Kidney epithelial cell (primary cell): ENCODE data around the gene ARL6. TPM values are rescaled to one million over a fixed set of nuclear protein-coding genes. Genes with fewer than 3 reads are reported as not detected.

Source experiments
- DNase-seq: peaks from one replicate; pipeline ENCODE4 v3.0.0-alpha.2; 2010; ENCODE audit warnings: low read depth
- H3K27me3 ChIP-seq: 2 replicates; pipeline ENCODE4 v1.6.0; 2011; ENCODE audit warnings: low read length; ENCODE audit not compliant: control insufficient read depth, insufficient read depth
- H3K36me3 ChIP-seq: 2 replicates; pipeline ENCODE4 v1.5.1; 2011; ENCODE audit warnings: low read length; ENCODE audit not compliant: control insufficient read depth, insufficient read depth
- H3K4me3 ChIP-seq: 2 replicates; pipeline ENCODE4 v1.5.1; 2011; ENCODE audit warnings: low read depth, mild to moderate bottlenecking, control low read depth, low read length
- CTCF ChIP-seq: IDR thresholded peaks from 2 replicates; pipeline ENCODE4 v1.5.1; 2011; ENCODE audit warnings: mild to moderate bottlenecking, moderate library complexity, low read length, control low read depth, inconsistent platforms; ENCODE audit not compliant: insufficient read depth, poor library complexity, severe bottlenecking
- total RNA-seq: library from RNA; depleted of rRNA; stranded (reverse); fragments of >200 nt; gene quantifications from 2 replicates; pipeline ENCODE4 v1.2.3, GENCODE V29; 2015

The ARL6 gene
- total RNA-seq, 1 donor from 2014 or later, result 13.0 TPM

- no peaks in the 10 kb centered on the region for H3K36me3 ChIP-seq
- TF ChIP-seq CTCF, result no peak
- no peaks in the 10 kb centered on the region for H3K27me3 ChIP-seq
- no peak for DNase-seq
- H3K4me3 ChIP-seq, result no peak overlapping the region
Observed at GRCh38 chr3:97841304-97841703, 76.7 kb downstream of the ARL6 start.

- Histone ChIP-seq H3K4me3 (no peak overlapping the region), H3K27me3 (no peaks in the 10 kb centered on the region)
- TF ChIP-seq CTCF, result no peak
Observed at GRCh38 chr3:97841956-97842355, 77.4 kb downstream of the ARL6 start.

DNA sequence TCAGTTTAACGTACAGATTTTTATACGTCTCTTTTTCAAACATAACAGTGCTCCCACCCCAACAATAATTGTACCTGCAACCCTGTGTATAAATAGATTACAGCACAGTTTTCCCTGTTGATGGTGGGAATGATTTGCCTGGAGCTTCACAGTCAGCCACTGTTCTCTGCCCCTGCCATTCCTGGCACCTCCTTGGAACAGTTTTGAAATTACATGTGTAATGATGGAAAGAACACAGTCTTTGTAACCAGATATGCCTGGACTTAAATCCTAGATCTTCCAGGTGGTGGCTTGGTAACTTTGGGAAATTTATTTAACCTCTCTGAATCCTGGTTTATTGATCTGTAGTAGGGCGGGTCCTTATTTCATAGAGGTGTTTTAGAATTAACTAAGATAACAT, 84.2 kb downstream of the ARL6 start:
- Histone ChIP-seq H3K36me3 (no peaks in the 10 kb centered on the region), H3K4me3 (no peak overlapping the region), H3K27me3 (no peaks in the 10 kb centered on the region)
- DNase-seq, result no peak
- TF ChIP-seq CTCF, result no peak

More at GRCh38 chr3:97841956-97842355, 77.4 kb downstream of the ARL6 start:
- no peak for DNase-seq
- H3K36me3 ChIP-seq, result no peaks in the 10 kb centered on the region

Other genes with a start within 250 kb of the ARL6 start
- gene CRYBG3, start 57.3 kb downstream of the ARL6 start, total RNA-seq, result 10.5 and 13.1 TPM in 2 replicates
- gene RIOX2, start 207.7 kb downstream of the ARL6 start, total RNA-seq, result 21.5 and 22.0 TPM in 2 replicates